RPMI7951 (cell line): ENCODE measurements around the gene PLCH1. TPM values are rescaled to one million over a fixed set of nuclear protein-coding genes. Genes with fewer than 3 reads are reported as not detected.
A peak's percentile ranks its signal among the peaks of the same experiment; 100 is the strongest.

Experiments used
- DNase-seq: peaks from one replicate; pipeline ENCODE4 v3.0.0-alpha.2; 2012; ENCODE audit warnings: low read depth
- total RNA-seq: library from RNA; depleted of rRNA; stranded (reverse); fragments of >200 nt; shearing (Covaris generic); gene quantifications from 2 replicates; pipeline ENCODE4 v1.2.3, GENCODE V29; 2014; rRNA removed

Gene PLCH1, protein sequence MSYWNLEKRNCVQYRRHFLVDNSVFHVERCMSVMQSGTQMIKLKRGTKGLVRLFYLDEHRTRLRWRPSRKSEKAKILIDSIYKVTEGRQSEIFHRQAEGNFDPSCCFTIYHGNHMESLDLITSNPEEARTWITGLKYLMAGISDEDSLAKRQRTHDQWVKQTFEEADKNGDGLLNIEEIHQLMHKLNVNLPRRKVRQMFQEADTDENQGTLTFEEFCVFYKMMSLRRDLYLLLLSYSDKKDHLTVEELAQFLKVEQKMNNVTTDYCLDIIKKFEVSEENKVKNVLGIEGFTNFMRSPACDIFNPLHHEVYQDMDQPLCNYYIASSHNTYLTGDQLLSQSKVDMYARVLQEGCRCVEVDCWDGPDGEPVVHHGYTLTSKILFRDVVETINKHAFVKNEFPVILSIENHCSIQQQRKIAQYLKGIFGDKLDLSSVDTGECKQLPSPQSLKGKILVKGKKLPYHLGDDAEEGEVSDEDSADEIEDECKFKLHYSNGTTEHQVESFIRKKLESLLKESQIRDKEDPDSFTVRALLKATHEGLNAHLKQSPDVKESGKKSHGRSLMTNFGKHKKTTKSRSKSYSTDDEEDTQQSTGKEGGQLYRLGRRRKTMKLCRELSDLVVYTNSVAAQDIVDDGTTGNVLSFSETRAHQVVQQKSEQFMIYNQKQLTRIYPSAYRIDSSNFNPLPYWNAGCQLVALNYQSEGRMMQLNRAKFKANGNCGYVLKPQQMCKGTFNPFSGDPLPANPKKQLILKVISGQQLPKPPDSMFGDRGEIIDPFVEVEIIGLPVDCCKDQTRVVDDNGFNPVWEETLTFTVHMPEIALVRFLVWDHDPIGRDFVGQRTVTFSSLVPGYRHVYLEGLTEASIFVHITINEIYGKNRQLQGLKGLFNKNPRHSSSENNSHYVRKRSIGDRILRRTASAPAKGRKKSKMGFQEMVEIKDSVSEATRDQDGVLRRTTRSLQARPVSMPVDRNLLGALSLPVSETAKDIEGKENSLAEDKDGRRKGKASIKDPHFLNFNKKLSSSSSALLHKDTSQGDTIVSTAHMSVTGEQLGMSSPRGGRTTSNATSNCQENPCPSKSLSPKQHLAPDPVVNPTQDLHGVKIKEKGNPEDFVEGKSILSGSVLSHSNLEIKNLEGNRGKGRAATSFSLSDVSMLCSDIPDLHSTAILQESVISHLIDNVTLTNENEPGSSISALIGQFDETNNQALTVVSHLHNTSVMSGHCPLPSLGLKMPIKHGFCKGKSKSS (N-terminal part only)
- total RNA-seq: 0.20 and 0.60 TPM in 2 replicates

DNA sequence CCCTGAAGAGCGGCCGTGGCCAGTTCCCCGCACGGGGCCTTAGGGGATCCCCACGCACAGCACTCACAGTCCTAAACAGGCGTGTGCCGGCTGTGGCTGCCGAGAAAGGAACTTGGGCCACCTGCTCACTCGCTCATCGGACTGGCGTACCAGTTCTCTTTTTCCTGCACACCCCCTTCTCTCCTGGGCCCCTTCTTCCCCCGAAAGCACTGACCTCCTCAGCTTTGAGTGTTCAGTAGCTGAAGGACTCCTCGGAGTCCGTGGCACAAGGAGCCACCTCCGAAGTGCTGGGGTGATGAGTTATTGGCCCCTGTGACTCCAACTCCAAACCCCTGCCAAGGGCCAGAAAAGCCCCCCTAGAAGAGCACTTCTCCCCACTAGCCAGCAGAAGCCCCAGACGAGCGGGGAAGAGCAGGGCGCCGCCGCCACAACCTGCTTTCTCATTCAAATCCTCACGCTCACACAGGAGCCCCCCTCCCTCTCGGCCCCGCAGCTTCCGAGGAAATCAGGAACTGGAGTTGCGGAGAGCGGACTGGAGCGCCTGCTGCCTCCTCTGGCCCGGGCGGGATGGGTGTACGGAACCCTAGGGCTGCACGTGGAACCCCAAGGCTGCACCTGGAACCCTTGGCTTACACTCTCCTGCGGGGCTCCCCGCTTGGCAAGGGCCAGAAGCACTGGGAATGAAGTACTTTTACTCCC lies at the start of gene PLCH1:
Gene PLCH1 (minus strand): TSS at position 446 of the 699 bp plus-strand sequence. CDS start 40,847 bp downstream, outside the sequence.
- peak; percentile 58 for DNase-seq

DNA sequence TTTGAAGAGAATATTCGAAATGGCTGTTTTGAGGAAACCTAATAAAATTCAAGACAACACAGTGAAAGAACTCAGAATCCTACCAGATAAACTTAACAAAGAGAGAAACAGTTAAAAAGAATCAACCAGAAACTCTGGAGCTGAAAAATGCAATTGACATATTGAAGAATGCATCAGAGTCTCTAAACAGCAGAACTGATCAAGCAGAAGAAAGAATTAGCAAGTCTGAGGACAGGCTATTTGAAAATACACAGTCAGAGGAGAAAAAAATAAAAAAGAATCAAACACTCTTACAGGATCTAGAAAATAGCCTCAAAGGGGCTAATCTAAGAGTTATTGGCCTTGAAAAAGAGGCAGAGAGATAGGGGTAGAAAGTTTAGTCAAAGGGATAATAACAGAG lies 47.7 kb upstream of the PLCH1 start:
- no peak for DNase-seq

DNA sequence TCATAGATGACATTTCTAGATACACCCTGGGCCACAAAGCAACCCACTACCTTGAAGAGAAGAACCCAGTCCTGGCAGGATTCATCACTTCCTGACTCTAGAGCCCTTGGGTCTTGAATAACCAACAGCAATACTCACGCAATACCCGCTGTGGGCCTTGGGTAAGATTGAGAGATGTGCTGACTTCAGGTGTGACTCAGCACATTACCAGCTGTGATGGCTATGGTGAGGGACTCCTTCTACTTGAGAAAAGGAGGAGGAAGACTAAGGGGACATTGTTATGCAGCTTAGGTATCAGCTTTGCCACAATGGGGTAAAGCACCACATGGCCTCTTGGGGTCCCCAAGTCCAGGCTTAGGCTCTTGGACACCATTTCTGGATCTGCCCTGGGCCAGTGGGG lies 46.3 kb upstream of the PLCH1 start:
- peak; percentile 19 for DNase-seq

DNA sequence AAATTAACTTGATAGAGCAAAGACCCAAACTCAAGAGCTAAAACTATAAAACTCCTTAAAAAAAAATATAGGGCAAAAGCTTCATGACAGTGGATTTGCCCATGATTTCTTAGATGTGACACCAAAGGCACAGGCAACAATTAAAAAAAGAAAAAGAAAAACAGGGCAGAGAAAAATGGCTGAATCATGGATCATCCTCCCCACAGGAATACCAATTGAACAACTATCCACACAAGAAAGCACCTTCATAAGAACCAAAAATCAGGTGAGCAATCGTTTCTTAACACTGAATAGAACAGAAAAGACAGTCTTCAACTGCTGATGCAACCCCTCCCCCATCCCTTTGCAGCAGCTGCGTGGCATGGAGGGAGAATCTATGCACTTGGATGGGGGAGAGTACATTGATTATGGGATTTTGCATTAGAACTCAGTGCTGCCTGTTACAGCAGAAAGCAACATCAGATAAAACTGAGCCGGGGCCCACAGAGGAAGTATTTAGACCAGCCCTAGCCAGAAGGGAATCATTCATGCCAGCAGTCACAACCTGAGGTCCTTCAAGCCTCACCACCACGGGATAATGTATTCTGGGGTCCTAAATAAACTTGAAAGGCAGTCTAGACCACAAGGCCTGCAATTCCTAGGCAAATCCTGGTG lies 45.5 kb upstream of the PLCH1 start:
- DNase-seq: no peak

DNA sequence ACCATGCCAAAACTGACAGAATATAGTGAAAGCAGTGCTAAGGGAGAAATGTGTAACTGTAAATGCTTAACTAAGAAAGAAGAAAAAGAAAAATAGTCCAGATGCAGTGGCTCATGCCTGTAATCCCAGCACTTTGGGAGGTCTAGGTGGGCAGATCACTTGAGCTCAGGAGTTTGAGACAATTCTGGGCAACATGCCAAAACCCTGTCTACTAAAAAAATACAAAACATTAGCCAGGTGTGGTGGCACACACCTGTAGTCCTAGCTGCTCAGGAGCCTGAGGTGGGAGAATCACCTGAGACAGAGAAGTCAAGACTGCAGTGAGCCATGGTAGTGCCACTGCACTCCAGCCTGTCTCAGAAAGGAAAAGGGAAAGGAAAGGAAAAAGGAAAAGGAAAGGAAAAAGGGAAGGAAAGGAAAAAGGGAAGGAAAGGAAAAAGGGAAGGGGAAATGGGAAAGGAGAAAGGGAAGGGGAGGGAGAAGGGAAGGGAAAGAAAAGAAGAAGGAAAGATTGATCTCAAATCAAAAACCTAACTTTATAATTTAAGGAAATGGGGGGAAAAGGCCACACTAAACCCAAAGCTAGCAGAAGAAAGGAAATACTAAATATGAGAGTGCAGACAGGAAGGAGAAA lies 40.9 kb upstream of the PLCH1 start:
- DNase-seq: no peak

DNA sequence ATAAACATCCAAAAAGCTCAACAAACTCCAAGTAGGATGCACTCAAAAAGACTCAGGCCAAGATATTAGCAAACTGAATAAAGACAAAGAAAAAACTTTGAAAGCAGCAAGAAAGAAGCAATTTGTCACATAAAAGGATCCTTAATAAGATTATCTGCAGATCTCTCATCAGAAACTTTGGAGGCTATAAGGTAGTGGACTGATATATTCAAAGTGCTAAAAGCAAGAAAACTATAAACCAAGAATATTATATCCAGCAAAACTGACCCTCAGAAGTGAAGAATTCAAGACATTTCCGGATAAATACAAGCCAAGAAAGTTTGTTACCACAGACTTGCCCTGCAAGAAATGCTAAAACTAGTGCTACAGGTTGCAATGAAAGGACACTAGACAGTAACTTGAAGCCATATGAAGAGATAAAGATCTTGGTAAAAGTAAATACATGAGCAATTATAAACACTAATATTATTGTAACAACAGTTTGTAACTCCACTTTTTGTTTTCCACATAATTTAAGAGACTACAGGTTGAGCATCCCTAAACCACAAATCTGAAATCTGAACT lies 37.6 kb upstream of the PLCH1 start:
- no peak for DNase-seq

DNA sequence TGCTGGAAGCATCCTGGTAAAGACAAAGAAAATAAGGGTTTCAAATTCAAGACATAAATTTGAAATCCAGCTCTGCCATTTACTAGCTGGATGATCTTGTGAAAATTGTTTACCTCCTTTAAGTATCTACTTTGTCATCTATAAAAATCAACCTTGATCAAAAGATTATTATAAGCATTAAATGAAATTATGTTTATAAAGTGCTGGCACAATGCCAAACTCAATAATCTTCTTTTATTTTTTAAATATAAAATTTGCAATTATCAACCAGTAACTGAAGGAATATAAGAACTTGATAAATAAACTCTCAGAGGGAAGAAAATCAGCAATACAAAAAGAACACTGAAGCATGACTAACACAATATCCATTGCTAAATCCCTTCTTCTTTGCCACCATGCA lies 35.4 kb upstream of the PLCH1 start:
- no peak for DNase-seq

DNA sequence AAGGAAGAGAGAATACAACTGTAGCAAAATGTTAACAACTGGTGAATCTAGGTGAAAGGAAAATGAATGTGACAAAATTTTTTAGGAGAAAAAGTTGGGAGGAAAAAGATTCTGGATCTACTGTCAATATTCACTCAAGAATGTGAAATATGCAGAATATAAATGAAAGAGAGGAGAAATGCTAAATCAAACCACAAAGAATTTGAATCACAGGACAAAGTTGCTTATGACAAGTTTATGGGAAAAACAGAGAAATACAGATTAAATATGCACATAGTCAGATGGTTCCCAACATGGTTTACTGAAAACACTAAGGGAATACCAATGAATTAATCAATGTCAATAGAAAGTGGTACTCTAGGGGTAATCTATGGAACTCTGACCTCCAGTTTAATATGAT lies 33.6 kb upstream of the PLCH1 start:
- no peak for DNase-seq

DNA sequence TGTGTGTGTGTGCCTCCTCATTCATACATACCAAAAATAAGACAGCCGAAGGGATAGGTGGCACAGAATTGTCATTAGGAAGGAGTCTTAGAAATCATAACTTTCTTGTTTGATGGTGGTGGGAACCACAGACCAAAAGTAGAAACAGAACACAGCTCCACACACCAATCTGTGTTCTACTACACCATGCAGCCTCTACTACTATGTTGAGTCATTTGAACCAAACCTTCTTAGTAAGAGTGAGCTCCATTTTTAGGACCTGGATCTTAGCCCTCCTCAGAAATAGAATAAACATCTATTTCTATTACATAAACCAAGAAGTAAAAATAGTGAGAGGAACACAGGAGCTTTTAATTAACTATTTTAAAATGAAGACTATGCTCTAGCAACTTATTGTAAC lies 27.9 kb upstream of the PLCH1 start:
- no peak for DNase-seq

DNA sequence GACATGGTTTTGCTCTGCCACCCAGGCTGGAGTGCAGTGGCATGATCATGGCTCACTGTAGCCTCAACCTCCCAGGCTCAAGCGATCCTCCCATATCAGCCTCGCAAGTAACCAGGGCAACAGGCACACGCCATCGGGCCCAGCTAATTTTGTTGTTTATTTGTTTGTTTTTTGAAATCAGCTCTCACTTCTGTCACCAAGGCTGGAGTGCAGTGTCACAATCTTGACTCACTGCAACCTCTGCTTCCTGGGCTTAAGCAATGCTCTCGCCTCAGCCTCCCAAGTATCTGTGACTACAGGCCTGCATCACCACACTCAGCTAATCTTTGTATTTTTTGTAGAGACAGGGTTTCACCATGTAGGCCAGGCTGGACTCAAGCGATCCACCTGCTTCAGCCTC lies 26.3 kb upstream of the PLCH1 start:
- no peak for DNase-seq

DNA sequence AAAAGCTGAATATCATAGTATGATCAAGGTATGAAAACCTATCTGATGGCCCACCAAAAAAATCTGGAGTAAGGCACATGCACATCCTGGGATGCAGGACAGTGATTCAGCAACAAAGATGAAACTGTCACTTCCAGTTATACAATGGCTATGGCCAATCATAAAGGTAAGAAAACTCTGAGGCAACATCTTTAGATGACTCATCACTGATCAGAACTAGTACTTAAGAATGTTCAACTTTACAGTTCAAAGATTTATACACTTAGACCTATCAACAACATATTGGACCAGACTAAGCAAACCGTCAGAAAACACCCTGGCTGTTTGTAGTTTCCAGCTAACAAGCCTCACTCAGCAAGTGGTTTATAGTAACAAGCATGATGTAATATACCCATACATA lies 21.3 kb upstream of the PLCH1 start:
- DNase-seq: no peak

DNA sequence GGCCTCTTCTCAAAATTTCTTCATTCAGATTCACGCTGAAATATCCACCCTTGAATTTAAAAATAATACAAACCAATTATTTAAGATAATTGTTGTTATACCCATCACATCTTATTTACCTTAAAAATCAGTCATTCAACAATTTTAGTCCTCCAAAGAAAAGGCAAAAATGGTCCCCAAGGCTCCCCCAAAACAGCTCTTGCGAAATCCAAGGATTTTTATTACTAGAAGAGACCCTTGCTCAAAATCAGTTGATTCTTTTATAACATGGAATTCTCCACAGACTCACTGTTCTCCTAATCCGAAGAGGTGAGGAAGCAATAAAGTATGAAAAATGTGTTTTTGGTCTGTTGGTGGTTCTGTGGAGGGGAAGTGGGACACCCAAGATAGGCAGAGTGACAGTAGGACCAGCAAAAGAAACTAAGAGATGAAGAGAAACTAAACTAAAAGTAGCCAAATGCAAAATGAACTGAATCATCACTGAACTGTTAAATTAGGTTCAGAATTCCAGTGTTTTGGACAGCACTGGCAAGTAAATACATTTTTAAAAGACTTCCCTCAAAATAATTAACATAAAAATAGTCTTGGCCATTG lies 19.1 kb upstream of the PLCH1 start:
- no peak for DNase-seq

DNA sequence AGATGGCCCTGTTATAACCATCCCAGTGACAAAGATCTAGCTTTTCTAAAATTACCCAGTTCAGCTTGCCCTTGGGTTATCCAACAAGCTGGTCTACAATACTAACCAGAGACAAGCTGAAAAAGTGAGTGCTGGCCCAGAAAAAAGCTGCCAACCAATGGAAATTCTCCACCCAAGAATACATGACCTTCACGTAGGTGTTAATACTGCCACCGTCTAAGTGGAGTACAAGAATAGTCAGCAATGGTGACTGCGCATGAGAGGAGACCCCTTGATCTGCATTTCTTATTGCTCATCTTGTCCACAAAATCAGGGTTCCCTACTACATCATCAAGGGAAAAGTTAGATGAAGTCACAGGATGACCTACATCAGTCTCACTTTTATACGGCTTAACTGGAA lies 15.8 kb upstream of the PLCH1 start:
- no peak for DNase-seq

DNA sequence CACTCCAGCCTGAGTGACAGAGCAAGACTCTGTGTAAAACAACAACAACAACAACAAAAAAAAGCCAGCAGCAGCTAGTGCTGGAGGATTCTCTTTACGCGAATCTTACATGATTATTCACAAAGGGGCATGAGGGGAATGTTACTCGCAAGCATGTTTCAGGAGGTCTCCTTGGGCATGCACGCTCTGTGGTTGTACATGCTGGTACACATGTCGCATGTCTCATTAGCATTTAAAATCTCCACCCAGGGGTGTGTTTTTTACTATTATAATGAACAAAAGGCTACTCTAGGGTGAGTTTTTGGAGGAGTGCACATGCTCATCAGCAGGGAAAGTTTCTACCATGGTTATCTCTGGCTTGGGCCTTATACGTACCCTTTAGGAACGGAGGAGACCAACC lies 12.7 kb upstream of the PLCH1 start:
- no peak for DNase-seq

DNA sequence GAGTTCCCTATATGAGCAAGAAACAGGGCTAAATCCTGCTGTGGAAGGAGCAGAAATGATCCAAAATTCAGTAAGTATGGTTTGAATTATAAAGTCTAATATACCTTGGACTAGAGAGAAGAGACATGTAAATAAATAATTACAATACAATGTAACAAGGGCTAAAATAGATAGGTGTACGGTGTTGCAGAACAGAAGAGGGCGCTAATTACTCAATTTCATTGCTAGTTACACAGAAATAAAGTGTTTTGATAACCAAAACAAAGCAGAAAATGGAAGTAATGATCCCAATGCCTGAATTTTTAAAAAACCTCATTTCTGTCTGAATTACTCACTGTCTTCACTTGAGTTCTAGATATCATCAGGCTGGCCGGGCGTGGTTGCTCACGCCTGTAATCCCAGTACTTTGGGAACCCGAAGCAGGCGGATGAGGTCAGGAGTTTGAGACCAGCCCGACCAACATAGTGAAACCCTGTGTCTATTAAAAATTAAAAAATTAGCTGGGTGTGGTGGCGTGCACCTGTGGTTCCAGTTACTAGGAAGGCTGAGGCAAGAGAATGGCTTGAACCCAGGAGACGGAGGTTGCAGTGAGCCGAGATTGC lies 8.3 kb upstream of the PLCH1 start:
- DNase-seq: peak; percentile 25

DNA sequence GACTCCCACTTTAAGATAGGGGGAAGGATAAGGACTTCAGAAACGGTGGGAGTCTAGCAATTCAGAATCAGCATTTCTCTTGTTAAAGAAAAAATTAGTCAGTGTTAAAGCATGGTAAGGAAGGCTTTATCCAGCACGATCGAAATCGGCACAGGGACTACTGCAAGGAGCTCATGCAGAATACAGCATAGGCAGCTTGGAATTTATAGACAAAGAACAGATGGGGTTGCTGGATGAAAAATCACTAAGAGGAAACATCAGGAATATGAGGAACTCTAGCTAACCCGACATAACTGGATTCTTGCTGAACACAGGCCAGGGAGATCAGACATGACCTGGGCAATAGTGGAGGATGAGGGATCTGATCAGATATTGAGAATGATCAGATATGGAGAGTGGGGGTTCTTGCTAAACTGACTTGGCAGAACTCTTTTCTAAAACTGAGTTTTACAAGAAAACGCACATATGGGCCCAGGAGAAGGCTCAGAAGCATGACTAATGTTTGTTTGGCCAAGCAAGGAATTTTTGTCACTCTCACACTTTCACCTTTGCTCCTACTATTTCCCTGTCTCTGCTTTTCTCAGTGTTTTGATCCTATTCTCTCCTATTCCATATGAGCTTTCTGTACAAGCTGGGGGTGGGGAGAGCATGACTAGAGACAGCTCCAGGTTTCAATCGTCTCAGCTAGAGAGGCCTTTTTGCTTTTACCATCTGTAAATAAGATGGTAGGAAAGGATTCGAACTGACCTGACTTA lies 3.9 kb upstream of the PLCH1 start:
- no peak for DNase-seq

DNA sequence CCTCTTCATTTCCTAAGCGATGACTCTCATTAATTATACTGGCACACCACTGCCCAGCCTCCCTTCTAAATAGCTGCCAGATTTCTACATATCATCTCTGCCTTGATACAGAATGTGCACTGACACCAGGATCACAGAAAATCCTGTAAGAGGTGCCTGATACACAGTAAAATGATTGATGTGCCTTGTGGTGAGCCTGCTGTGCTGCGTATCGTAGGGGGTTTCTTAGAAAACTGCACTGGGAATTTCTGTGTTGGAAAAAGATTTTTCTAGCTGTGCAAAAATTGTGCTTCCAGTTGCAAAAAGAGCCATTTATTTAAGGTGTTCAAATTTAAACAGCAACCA lies 3.0 kb upstream of the PLCH1 start:
- no peak for DNase-seq

DNA sequence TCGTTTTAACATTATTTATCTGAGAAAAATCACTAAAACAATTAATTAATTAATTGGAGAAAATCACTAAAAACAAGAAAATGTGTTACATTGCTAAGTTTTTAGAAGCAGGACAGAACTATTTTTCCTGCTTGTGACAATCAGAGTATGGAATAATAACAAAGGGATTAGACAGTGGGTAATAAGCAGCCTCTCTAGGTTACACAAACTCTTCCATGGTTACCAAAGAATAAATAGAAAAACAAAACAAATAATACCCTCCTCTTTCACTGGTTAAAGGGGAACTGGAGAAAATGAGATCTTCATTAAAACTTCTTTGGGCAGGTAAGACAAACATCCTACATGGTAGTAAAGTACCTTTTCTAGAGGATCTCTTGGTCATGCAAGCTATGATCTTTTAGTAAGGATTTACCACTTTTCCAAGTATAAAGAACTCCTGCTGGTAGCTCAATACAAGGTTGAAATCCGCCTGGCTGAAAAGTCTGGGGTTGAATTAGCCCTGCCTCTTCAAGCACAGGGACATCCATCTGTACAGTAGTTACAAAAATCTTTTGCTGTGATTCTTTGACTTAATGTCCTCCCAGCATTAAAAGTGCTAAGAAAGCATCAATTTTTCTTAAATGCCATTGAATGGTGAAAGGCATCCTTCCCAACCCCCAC lies 2.5 kb upstream of the PLCH1 start:
- DNase-seq: no peak
